ENCODE data around the gene EIF4E1B.

Gene EIF4E1B

DNA sequence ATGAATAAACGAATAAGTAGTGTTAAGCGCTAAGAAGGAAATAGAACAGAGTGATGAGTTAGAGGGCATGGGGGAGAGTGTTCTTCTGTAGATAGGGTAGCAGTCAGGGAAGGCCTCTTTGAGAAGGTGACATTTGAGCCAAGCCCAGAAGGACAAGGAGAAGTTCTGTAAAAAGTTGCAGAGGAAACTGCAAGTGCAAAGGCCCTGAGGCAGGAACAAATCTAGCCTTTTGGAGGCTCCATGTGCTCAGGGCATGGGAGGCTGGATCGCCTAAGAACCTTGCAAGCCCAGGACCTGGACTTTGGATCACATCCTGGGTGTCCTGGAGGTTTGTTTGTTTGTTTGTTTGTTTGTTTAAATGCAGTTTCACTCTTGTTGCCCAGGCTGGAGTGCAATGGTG, 8.0 kb downstream of the EIF4E1B start:
- Histone ChIP-seq H3K9me3 (ENCODE audit: low read depth, low read length) (no peaks in the 10 kb centered on the region), H3K9ac (ENCODE audit: insufficient read length) (no peak overlapping the region), H3K36me3 (ENCODE audit: insufficient read depth, low read length) (no peaks in the 10 kb centered on the region), H3K4me3 (no peak overlapping the region), H3K27ac (no peak overlapping the region)
- no peak for DNase-seq (ENCODE audit: low read depth, low spot score)
- no peak for TF ChIP-seq EZH2 (IDR thresholded peaks at IDR 0.05)
- TF ChIP-seq POLR2AphosphoS5 (IDR thresholded peaks at IDR 0.05; ENCODE audit: borderline replicate concordance, low read depth, low read length), result no peak
- no peak for TF ChIP-seq FOXP2 (optimal IDR thresholded peaks at IDR 0.05; ENCODE audit: control extremely low read depth, extremely low read length, insufficient read depth)

GRCh38 chr5:176639208-176639607, 8.7 kb downstream of the EIF4E1B start:
- H3K36me3 ChIP-seq (ENCODE audit: insufficient read depth, low read length), result no peaks in the 10 kb centered on the region
- H3K27ac ChIP-seq, result no peak overlapping the region
- no peak overlapping the region for H3K9ac ChIP-seq (ENCODE audit: insufficient read length)
- H3K9me3 ChIP-seq (ENCODE audit: low read depth, low read length), result no peaks in the 10 kb centered on the region
- TF ChIP-seq POLR2AphosphoS5 (IDR thresholded peaks at IDR 0.05; ENCODE audit: borderline replicate concordance, low read depth, low read length) (no peak), EZH2 (IDR thresholded peaks at IDR 0.05) (no peak), FOXP2 (optimal IDR thresholded peaks at IDR 0.05; ENCODE audit: control extremely low read depth, extremely low read length, insufficient read depth) (no peak)
- no peak for DNase-seq (ENCODE audit: low read depth, low spot score)
- no peak overlapping the region for H3K4me3 ChIP-seq

- Histone ChIP-seq H3K9me3 (ENCODE audit: low read depth, low read length) (no peaks in the 10 kb centered on the region), H3K27ac (no peak overlapping the region), H3K4me3 (no peak overlapping the region), H3K9ac (ENCODE audit: insufficient read length) (no peak overlapping the region), H3K36me3 (ENCODE audit: insufficient read depth, low read length) (no peaks in the 10 kb centered on the region)
- TF ChIP-seq POLR2AphosphoS5 (IDR thresholded peaks at IDR 0.05; ENCODE audit: borderline replicate concordance, low read depth, low read length), result no peak
- TF ChIP-seq EZH2 (IDR thresholded peaks at IDR 0.05), result no peak
- no peak for TF ChIP-seq FOXP2 (optimal IDR thresholded peaks at IDR 0.05; ENCODE audit: control extremely low read depth, extremely low read length, insufficient read depth)
- no peak for DNase-seq (ENCODE audit: low read depth, low spot score)
Observed at GRCh38 chr5:176639981-176640380, 9.5 kb downstream of the EIF4E1B start.

DNA sequence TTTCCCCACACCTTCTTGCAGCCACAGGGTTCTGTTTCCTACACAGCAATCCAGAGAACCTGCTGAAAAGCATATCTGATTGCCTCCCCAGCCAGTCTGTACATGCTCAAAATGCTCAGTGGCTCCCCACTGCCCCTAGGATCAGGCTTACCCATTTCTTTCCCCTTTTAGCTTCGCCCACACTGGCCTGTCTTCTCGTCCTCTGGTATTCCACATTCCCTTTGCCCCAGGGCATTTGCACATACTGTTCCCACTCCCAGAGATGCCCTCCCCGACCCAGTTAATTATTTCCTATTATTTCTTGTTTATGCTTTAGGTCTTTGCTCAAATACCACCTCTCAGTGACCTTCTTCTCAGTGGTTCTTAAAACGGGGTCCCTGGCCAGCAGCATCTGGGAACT, 10.1 kb downstream of the EIF4E1B start:
- TF ChIP-seq POLR2AphosphoS5 (IDR thresholded peaks at IDR 0.05; ENCODE audit: borderline replicate concordance, low read depth, low read length) (no peak), EZH2 (IDR thresholded peaks at IDR 0.05) (no peak), FOXP2 (optimal IDR thresholded peaks at IDR 0.05; ENCODE audit: control extremely low read depth, extremely low read length, insufficient read depth) (no peak)
- Histone ChIP-seq H3K27ac (no peak overlapping the region), H3K9ac (ENCODE audit: insufficient read length) (no peak overlapping the region), H3K9me3 (ENCODE audit: low read depth, low read length) (no peaks in the 10 kb centered on the region), H3K36me3 (ENCODE audit: insufficient read depth, low read length) (no peaks in the 10 kb centered on the region), H3K4me3 (no peak overlapping the region)
- no peak for DNase-seq (ENCODE audit: low read depth, low spot score)

DNA sequence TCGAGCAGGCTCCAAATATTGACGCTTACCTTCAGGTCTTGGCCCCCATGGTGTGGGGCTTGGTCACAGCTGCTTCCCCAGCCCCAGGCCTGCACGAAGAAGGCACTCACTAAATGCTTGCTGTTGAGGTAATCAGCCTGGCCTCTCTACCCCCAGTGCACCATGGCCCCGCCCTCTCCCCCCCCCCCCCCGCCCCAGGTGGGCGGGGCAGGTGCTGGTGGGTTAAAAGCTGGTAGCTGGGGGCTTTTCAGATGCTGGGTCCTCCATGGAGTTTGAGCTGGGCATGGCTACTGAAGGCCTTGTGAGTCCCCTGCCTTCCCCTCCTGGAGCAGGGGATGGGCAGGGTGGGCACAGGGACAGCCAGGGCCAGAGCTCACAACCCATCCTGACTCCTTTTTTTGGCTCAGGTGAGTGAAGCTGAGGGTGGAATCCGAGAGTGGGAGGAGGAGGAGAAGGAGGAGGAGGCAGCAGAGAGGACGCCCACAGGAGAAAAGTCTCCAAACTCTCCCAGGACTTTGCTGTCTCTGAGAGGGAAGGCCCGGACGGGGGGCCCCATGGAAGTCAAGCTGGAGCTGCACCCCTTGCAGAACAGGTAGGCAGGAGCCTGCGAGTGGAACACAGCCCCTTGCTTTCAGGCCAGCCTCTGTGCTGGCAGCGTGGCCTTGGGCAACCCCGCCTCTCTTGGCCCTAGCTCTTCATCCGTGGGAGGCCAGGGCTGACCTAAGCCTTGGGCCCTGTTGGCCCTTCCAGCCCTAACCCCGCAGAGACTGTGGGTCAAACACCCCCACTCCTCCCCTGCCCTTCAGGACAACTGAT, 12.4 kb downstream of the EIF4E1B start:
- no peak for DNase-seq (ENCODE audit: low read depth, low spot score)
- Histone ChIP-seq H3K27ac (no peak overlapping the region), H3K9ac (ENCODE audit: insufficient read length) (no peak overlapping the region), H3K4me3 (no peak overlapping the region), H3K36me3 (ENCODE audit: insufficient read depth, low read length) (no peaks in the 10 kb centered on the region), H3K9me3 (ENCODE audit: low read depth, low read length) (no peaks in the 10 kb centered on the region)
- TF ChIP-seq POLR2AphosphoS5 (IDR thresholded peaks at IDR 0.05; ENCODE audit: borderline replicate concordance, low read depth, low read length) (no peak), FOXP2 (optimal IDR thresholded peaks at IDR 0.05; ENCODE audit: control extremely low read depth, extremely low read length, insufficient read depth) (no peak), EZH2 (IDR thresholded peaks at IDR 0.05) (no peak)

DNA sequence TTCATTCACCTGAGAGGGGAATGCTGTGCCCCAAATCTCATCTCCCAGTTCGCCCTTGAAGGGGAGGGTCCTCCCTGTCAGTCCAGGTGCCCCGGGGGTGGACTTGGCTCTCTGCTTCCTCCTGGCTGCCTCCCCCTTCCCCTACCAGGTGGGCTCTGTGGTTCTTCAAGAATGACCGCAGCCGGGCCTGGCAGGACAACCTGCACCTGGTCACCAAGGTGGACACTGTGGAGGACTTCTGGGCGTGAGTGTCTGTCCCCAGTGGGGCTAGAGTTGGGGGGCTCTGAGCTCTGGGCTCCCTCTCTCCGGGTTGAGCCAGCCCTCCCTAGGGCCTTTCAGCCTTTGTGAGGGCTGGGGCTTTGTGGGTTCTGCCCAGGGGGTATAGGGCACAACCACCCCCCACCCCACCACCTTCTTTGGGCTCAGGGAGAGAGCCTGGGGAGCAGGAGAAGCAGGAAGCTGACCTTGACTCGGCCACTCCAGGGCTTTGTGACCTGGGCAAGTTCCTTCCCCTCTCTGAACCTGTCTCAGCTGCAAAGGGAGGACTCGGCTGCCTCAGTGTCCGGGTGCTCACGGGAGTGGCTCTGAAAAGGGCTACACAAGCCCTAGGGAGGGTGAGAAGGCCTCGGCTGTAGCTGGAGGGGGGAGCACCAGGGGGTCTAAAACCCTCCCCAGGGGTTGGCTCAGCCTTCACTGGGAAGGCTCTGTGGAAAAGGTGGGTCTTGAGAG, 13.2 kb downstream of the EIF4E1B start:
- Histone ChIP-seq H3K9me3 (ENCODE audit: low read depth, low read length) (no peaks in the 10 kb centered on the region), H3K4me3 (no peak overlapping the region), H3K36me3 (ENCODE audit: insufficient read depth, low read length) (no peaks in the 10 kb centered on the region), H3K9ac (ENCODE audit: insufficient read length) (no peak overlapping the region), H3K27ac (no peak overlapping the region)
- no peak for TF ChIP-seq EZH2 (IDR thresholded peaks at IDR 0.05)
- DNase-seq (ENCODE audit: low read depth, low spot score), result no peak

DNA sequence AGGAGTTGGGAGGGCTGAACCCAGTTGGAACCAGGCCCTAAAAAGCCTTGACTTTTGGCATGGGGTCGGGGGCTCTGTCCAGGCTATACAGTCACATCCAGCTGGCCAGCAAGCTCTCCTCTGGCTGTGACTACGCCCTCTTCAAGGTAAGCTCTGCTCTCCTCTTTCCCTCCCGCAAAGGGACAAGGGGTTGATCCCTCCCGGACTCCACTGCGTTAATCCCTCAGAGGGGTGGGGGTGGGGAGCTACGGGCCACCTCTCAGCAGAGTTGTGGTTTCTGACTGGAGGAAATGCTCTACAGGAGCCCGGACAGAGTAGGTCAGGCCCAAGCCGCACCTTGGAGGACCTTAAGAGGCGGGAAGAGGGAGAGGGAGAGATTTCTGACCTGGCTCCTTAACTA, 13.8 kb downstream of the EIF4E1B start:
- DNase-seq (ENCODE audit: low read depth, low spot score), result no peak
- Histone ChIP-seq H3K4me3 (no peak overlapping the region), H3K36me3 (ENCODE audit: insufficient read depth, low read length) (no peaks in the 10 kb centered on the region), H3K9ac (ENCODE audit: insufficient read length) (no peak overlapping the region), H3K9me3 (ENCODE audit: low read depth, low read length) (no peaks in the 10 kb centered on the region), H3K27ac (no peak overlapping the region)
- TF ChIP-seq POLR2AphosphoS5 (IDR thresholded peaks at IDR 0.05; ENCODE audit: borderline replicate concordance, low read depth, low read length) (no peak), FOXP2 (optimal IDR thresholded peaks at IDR 0.05; ENCODE audit: control extremely low read depth, extremely low read length, insufficient read depth) (no peak), EZH2 (IDR thresholded peaks at IDR 0.05) (no peak)

- DNase-seq (ENCODE audit: low read depth, low spot score), result no peak
- H3K4me3 ChIP-seq, result no peak overlapping the region
- H3K9ac ChIP-seq (ENCODE audit: insufficient read length), result no peak overlapping the region
- TF ChIP-seq EZH2 (IDR thresholded peaks at IDR 0.05), result no peak
- TF ChIP-seq POLR2AphosphoS5 (IDR thresholded peaks at IDR 0.05; ENCODE audit: borderline replicate concordance, low read depth, low read length), result no peak
- TF ChIP-seq FOXP2 (optimal IDR thresholded peaks at IDR 0.05; ENCODE audit: control extremely low read depth, extremely low read length, insufficient read depth), result no peak
- no peak overlapping the region for H3K27ac ChIP-seq
- H3K9me3 ChIP-seq (ENCODE audit: low read depth, low read length), result no peaks in the 10 kb centered on the region
- no peaks in the 10 kb centered on the region for H3K36me3 ChIP-seq (ENCODE audit: insufficient read depth, low read length)
Observed at GRCh38 chr5:176644878-176645670, 14.6 kb downstream of the EIF4E1B start.

All from SK-N-MC (cell line).